Osteoblast (primary cell): ENCODE measurements around the gene ACOT4. TPM values are rescaled to one million over a fixed set of nuclear protein-coding genes. Genes with fewer than 3 reads are reported as not detected.
"Not testable (repeated sequence)": the region's sequence is repeated elsewhere in the genome, so short reads cannot be mapped to it uniquely, and the experiment has no call there.

Source experiments
- DNase-seq: peaks from one replicate; pipeline ENCODE4 v3.0.0; 2011; ENCODE audit warnings: low spot score, mixed read lengths; ENCODE audit not compliant: insufficient read length; ENCODE audit errors: missing footprints
- H2AFZ ChIP-seq: 2 replicates; pipeline ENCODE4 v1.6.0; 2011; ENCODE audit warnings: mild to moderate bottlenecking, low read length
- H3K27ac ChIP-seq: 2 replicates; pipeline ENCODE4 v1.5.1; 2011; ENCODE audit warnings: mild to moderate bottlenecking, low read depth, low read length, moderate library complexity
- H3K27me3 ChIP-seq: 2 replicates; pipeline ENCODE4 v1.6.0; 2012; ENCODE audit warnings: mild to moderate bottlenecking, control low read depth, inconsistent platforms, low read length, moderate library complexity; ENCODE audit not compliant: insufficient read depth
- H3K36me3 ChIP-seq: 2 replicates; pipeline ENCODE4 v1.5.1; 2011; ENCODE audit warnings: mild to moderate bottlenecking, low read length, control low read depth, moderate library complexity; ENCODE audit not compliant: insufficient read depth
- H3K4me1 ChIP-seq: 2 replicates; pipeline ENCODE4 v1.5.1; 2011; ENCODE audit warnings: mild to moderate bottlenecking, low read length, control low read depth, moderate library complexity; ENCODE audit not compliant: insufficient read depth
- H3K4me2 ChIP-seq: 2 replicates; pipeline ENCODE4 v1.6.0; 2011; ENCODE audit warnings: mild to moderate bottlenecking, low read length; ENCODE audit not compliant: insufficient read depth
- H3K4me3 ChIP-seq: fragments of 200-600 bp; sonication (generic); 3 replicates; pipeline ENCODE4 v1.5.1; 2012; ENCODE audit warnings: mild to moderate bottlenecking, low read length, inconsistent platforms; ENCODE audit not compliant: insufficient read depth
- H3K79me2 ChIP-seq: 2 replicates; pipeline ENCODE4 v1.6.0; 2012; ENCODE audit warnings: mild to moderate bottlenecking, low read length, control low read depth, inconsistent platforms; ENCODE audit not compliant: insufficient read depth
- H3K9me3 ChIP-seq: 2 replicates; pipeline ENCODE4 v1.5.1; 2011; ENCODE audit warnings: low read depth, low read length, control low read depth
- H4K20me1 ChIP-seq: 2 replicates; pipeline ENCODE4 v1.6.0; 2012; ENCODE audit warnings: mild to moderate bottlenecking, low read length, control low read depth; ENCODE audit not compliant: insufficient read depth
- total RNA-seq: library from RNA; depleted of rRNA; stranded (reverse); fragments of >200 nt; gene quantifications from 2 replicates; pipeline ENCODE4 v1.2.3, GENCODE V29; 2012
- TF ChIP-seq, protein P1 (sequence below): IDR thresholded peaks from 2 replicates; pipeline ENCODE4 v1.5.1; 2011; ENCODE audit warnings: mild to moderate bottlenecking, low read depth, low read length, moderate library complexity; ENCODE audit errors: extremely low read depth

Gene ACOT4
- total RNA-seq, 1 donor, result 2.5 TPM

DNA sequence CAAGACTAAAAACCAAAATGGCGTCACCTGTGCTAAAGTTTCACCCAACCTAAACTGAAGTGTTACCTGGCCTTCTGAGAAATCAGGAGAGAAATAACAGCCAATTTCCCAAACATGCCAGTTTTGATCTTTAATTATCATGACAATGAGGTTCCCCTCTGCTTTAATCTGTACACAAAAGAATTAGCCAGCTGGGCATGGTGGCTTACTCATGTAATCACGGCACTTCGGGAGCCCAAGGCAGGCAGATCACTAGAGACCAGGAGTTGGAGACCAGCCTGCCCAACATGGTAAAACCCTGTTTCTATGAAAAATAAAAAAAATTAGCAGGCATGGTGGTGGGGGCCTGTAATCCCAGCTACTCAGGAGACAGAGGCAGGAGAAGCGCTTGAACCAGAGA is 37.8 kb upstream of the ACOT4 start:
- Histone ChIP-seq H3K9me3 (no peaks in the 10 kb centered on the region), H4K20me1 (no peaks in the 10 kb centered on the region), H3K79me2 (no peaks in the 10 kb centered on the region), H3K4me2 (no peak overlapping the region), H3K4me3 (no peak overlapping the region), H2AFZ (no peak overlapping the region), H3K27ac (no peak overlapping the region), H3K4me1 (no peaks in the 10 kb centered on the region), H3K36me3 (no peaks in the 10 kb centered on the region), H3K27me3 (no peaks in the 10 kb centered on the region)
- TF ChIP-seq, protein P1, sequence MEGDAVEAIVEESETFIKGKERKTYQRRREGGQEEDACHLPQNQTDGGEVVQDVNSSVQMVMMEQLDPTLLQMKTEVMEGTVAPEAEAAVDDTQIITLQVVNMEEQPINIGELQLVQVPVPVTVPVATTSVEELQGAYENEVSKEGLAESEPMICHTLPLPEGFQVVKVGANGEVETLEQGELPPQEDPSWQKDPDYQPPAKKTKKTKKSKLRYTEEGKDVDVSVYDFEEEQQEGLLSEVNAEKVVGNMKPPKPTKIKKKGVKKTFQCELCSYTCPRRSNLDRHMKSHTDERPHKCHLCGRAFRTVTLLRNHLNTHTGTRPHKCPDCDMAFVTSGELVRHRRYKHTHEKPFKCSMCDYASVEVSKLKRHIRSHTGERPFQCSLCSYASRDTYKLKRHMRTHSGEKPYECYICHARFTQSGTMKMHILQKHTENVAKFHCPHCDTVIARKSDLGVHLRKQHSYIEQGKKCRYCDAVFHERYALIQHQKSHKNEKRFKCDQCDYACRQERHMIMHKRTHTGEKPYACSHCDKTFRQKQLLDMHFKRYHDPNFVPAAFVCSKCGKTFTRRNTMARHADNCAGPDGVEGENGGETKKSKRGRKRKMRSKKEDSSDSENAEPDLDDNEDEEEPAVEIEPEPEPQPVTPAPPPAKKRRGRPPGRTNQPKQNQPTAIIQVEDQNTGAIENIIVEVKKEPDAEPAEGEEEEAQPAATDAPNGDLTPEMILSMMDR, result no peak
- DNase-seq, result no peak

DNA sequence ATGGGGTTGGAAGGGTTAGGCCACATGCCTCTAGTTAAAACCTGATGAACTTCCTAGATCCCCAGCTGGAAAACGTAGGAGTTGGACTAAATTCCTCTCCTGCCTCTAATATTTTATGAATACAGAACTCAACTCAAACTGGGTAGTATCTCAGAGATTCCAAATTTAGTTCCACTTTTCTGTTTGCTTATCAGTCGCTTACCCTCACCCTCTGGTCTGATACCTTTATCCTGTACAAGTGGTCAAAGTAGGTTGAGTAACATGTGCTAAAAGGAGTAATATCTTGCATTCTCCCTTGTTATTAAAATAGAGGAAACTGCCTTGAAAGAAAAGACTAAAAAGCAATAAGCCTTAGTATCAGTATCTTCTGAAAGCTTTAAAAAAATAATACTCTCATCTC is 34.5 kb upstream of the ACOT4 start:
- H3K36me3 ChIP-seq, H3K27me3 ChIP-seq, DNase-seq, H3K27ac ChIP-seq, H3K4me1 ChIP-seq, H3K79me2 ChIP-seq, H2AFZ ChIP-seq, H4K20me1 ChIP-seq, H3K9me3 ChIP-seq, H3K4me3 ChIP-seq, H3K4me2 ChIP-seq: not testable (repeated sequence)

DNA sequence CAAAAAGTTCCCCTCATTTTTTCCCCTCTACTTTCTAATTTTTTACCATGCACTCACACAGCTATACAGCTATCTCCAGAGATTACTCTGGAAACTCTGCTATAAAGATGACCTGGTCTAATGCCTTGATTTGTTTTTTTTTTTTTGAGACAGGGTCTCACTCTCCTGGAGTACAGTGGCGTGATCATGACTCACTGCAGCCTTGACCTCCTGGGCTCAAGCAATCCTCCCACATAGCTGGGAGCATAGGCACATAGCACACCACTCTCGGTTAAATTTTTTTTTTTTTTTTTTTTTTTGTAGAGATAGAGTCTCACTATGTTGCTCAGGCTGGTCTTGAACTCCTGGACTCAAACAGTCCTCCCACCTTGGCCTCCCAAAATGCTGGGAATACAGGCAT is 33.4 kb upstream of the ACOT4 start:
- not testable (repeated sequence) for H2AFZ ChIP-seq

DNA sequence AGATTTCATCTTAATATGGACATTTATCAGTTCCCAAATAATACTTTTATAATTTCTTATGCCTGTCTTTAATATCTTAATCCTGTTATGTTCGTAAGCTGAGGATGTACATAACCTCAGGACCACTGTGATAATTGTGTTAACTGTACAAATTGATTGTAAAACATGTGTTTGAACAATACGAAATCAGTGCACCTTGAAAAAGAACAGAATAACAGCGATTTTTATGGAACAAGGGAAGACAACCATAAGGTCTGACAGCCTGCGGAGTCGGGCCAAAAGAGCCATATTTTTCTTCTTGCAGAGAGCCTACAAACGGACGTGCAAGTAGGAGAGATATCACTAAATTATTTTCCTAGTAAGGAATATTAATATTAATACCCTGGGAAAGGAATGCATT is 29.4 kb upstream of the ACOT4 start:
- not testable (repeated sequence) for H3K9me3 ChIP-seq, H3K4me2 ChIP-seq, H3K4me3 ChIP-seq

More for the DNA sequence above, 33.4 kb upstream of the ACOT4 start:
- H3K4me3 ChIP-seq, H3K9me3 ChIP-seq, H3K4me2 ChIP-seq, DNase-seq, H3K79me2 ChIP-seq, H3K27ac ChIP-seq, H3K4me1 ChIP-seq, H3K27me3 ChIP-seq, H4K20me1 ChIP-seq, H3K36me3 ChIP-seq: not testable (repeated sequence)

DNA sequence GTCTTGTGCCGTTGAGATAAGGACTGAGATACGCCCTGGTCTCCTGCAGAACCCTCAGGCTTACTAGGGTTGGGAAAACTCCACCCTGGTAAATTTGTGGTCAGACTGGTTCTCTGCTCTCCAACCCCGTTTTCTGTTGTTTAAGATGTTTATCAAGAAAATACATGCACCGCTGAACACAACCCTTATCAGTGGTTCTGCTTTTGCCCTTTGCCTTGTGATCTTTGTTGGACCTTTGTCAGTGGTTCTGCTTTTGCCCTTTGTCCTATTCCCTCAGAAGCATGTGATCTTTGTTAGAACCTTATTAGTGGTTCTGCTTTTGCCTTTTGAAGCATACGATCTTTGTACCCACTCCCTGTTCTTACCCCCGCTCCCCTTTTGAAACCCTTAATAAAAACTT is 29.0 kb upstream of the ACOT4 start:
- H3K4me1 ChIP-seq, H3K79me2 ChIP-seq, DNase-seq, H3K4me3 ChIP-seq, H2AFZ ChIP-seq, H3K9me3 ChIP-seq, H3K36me3 ChIP-seq, H3K27me3 ChIP-seq, H4K20me1 ChIP-seq, H3K27ac ChIP-seq, H3K4me2 ChIP-seq: not testable (repeated sequence)

More for the DNA sequence above, 29.4 kb upstream of the ACOT4 start:
- H3K36me3 ChIP-seq, H2AFZ ChIP-seq, H3K4me1 ChIP-seq, H3K27me3 ChIP-seq, H3K27ac ChIP-seq, DNase-seq, H3K79me2 ChIP-seq, H4K20me1 ChIP-seq: not testable (repeated sequence)

DNA sequence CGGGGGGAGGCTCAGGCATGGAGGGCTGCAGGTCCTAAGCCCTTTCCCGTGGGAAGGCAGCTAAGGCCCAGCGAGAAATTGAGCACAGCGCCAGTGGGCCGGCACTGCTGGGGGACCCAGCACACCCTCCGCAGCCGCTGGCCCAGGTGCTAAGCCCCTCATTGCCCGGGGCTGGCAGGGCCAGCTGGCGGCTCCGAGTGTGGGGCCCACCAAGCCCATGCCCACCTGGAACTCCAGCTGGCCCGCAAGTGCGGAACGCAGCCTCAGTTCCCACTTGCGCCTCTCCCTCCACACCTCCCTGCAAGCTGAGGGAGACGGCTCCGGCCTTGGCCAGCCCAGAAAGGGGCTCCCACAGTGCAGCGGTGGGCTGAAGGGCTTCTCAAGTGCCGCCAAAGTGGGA is 25.2 kb upstream of the ACOT4 start:
- H3K27me3 ChIP-seq, H3K27ac ChIP-seq, H4K20me1 ChIP-seq, DNase-seq, H2AFZ ChIP-seq, H3K9me3 ChIP-seq, H3K4me2 ChIP-seq, H3K4me3 ChIP-seq, H3K36me3 ChIP-seq: not testable (repeated sequence)
- peaks cover 19% of the 10 kb centered on the region for H3K79me2 ChIP-seq
- H3K4me1 ChIP-seq, result peaks cover 17% of the 10 kb centered on the region

DNA sequence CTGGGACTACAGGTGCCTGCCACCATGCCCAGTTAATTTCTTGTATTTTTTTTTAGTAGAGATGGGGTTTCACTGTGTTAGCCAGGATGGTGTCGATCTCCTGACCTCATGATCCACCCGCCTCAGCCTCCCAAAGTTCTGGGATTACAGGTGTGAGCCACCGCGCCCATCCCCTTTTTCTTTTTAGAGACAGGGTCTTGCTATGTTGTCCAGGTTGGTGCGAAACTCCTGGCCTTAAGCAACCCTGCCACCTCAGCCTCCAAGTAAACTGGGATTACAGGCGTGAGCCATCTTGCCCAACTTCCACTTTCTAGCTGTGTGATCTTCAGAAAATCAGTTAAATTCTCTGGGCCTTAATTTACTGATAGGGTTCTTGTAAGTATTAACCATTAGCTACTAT is 24.7 kb upstream of the ACOT4 start:
- DNase-seq, H4K20me1 ChIP-seq, H3K36me3 ChIP-seq, H3K9me3 ChIP-seq, H3K27me3 ChIP-seq, H2AFZ ChIP-seq, H3K4me2 ChIP-seq, H3K27ac ChIP-seq, H3K4me3 ChIP-seq: not testable (repeated sequence)
- Histone ChIP-seq H3K4me1 (peaks cover 17% of the 10 kb centered on the region), H3K79me2 (peaks cover 19% of the 10 kb centered on the region)
